Bronchial epithelial cell (primary cell): ENCODE measurements around the gene FBXL4. TPM values are rescaled to one million over a fixed set of nuclear protein-coding genes. Genes with fewer than 3 reads are reported as not detected.

Experiments used
- DNase-seq: peaks from one replicate; pipeline ENCODE4 v3.0.0-alpha.2; 2010; ENCODE audit warnings: low read depth
- FAIRE-seq: peaks from 2 replicates; lab custom pipeline; 2011; peaks lifted over from hg19 to GRCh38; lab: Jason Lieb, UNC
- H3K27me3 ChIP-seq: 2 replicates; pipeline ENCODE4 v1.5.1; 2011; ENCODE audit warnings: low read length; ENCODE audit not compliant: control insufficient read depth, insufficient read depth
- H3K36me3 ChIP-seq: 2 replicates; pipeline ENCODE4 v1.5.1; 2011; ENCODE audit warnings: low read length; ENCODE audit not compliant: control insufficient read depth, insufficient read depth
- H3K4me3 ChIP-seq: 2 replicates; pipeline ENCODE4 v1.5.1; 2011; ENCODE audit warnings: mild to moderate bottlenecking, low read depth, low read length, control low read depth
- total RNA-seq: library from RNA; depleted of rRNA; stranded (reverse); fragments of >200 nt; gene quantifications from 2 replicates; pipeline ENCODE4 v1.2.1, GENCODE V29; 2014
- TF ChIP-seq, protein P1 (sequence below): IDR thresholded peaks from 2 replicates; pipeline ENCODE4 v1.5.1; 2011; ENCODE audit warnings: mild to moderate bottlenecking, moderate library complexity, low read length, control low read depth, inconsistent platforms; ENCODE audit not compliant: insufficient read depth, severe bottlenecking

Gene FBXL4
- total RNA-seq, 1 donor from 2014 or later, result 12.9 TPM

GRCh38 chr6:98834060-98835031 lies 113.4 kb downstream of the FBXL4 start, which contains the start of gene POU3F2:
Gene POU3F2, plus strand, starts transcription at chr6:98834574. Its CDS starts 300 bp downstream, at chr6:98834874.
- peaks cover 61% of the 10 kb centered on the region for H3K27me3 ChIP-seq
- no peak for FAIRE-seq
- DNase-seq, result peak; percentile 48
- no peaks in the 10 kb centered on the region for H3K36me3 ChIP-seq
- TF ChIP-seq, protein P1, sequence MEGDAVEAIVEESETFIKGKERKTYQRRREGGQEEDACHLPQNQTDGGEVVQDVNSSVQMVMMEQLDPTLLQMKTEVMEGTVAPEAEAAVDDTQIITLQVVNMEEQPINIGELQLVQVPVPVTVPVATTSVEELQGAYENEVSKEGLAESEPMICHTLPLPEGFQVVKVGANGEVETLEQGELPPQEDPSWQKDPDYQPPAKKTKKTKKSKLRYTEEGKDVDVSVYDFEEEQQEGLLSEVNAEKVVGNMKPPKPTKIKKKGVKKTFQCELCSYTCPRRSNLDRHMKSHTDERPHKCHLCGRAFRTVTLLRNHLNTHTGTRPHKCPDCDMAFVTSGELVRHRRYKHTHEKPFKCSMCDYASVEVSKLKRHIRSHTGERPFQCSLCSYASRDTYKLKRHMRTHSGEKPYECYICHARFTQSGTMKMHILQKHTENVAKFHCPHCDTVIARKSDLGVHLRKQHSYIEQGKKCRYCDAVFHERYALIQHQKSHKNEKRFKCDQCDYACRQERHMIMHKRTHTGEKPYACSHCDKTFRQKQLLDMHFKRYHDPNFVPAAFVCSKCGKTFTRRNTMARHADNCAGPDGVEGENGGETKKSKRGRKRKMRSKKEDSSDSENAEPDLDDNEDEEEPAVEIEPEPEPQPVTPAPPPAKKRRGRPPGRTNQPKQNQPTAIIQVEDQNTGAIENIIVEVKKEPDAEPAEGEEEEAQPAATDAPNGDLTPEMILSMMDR, result no peak
- peak within 1 kb of the TSS; percentile 26 for H3K4me3 ChIP-seq

- TF ChIP-seq, protein P1, result no peak
- H3K4me3 ChIP-seq, result peak overlapping the region; percentile 26
- H3K27me3 ChIP-seq, result peaks cover 65% of the 10 kb centered on the region
- FAIRE-seq (no peak), DNase-seq (no peak)
- H3K36me3 ChIP-seq, result no peaks in the 10 kb centered on the region
Observed at GRCh38 chr6:98833307-98834059, 114.3 kb downstream of the FBXL4 start.

DNA sequence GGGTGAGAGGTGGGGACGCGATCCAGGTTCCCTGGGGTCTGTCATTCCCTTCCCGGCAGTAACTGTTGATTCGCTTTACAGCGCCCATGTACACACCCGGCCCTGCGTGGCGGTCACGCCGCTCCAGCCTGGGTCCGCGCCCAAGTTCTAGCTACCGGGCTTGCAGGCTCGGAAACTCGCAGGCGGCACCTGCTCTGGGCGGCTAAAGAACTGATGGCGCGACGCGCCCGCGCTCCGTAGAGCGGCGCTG lies 114.8 kb downstream of the FBXL4 start:
- FAIRE-seq (no peak), DNase-seq (no peak)
- Histone ChIP-seq H3K36me3 (no peaks in the 10 kb centered on the region), H3K27me3 (peaks cover 70% of the 10 kb centered on the region), H3K4me3 (peak overlapping the region; percentile 26)
- TF ChIP-seq, protein P1, result no peak

DNA sequence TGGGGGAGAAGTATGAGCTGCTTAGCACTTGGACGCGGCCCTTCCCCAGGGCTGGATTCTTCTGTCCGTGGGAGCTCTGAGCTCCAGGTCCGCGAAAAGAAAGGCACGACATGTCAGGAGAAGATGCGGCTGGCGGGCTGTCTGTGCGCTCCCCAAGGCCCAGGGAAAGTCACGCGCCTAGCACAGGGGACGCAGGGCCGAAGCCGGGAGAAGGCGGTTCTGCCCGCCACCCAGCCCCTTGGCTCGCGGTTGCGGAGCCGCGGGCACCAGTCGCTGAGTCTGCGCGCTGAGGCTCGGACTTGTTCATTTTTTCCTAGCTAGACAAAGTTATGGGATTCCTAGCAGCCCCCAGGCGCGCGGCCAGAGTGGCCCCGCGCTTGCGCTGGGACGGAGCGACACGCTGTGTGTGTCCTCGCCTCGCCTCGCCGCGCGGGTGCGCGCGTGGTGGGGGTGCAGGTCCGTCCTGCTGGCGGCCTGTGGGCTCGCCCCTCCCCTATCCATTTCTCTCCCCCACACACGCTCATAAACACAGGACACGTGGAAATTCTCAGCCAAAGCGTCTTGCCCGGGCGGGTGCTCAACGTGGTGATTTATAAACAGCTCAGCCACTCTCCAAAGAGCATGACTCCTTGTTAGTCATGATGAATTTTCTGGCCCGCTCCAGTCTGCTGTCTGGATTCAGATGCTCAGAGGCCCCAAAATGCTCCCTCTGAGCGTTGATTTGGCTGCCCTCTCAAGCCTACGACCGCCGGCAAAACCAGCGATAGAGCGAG lies 115.3 kb downstream of the FBXL4 start:
- FAIRE-seq (no peak), DNase-seq (peak; percentile 81)
- TF ChIP-seq, protein P1, result no peak
- Histone ChIP-seq H3K27me3 (peaks cover 74% of the 10 kb centered on the region), H3K36me3 (no peaks in the 10 kb centered on the region), H3K4me3 (peak overlapping the region; percentile 14)

- H3K4me3 ChIP-seq, result no peak overlapping the region
- DNase-seq (no peak), FAIRE-seq (no peak)
- H3K36me3 ChIP-seq, result no peaks in the 10 kb centered on the region
- TF ChIP-seq, protein P1, result no peak
- peaks cover 74% of the 10 kb centered on the region for H3K27me3 ChIP-seq
Observed at GRCh38 chr6:98831959-98832283, 115.8 kb downstream of the FBXL4 start.
